Limb (tissue), 2 donors: ENCODE measurements around the gene PLD1.

Source experiments
- DNase-seq, 2 donors: peaks; one replicate each; pipeline ENCODE4 v3.0.0-alpha.2; 2016; ENCODE audit errors: extremely low spot score in 2 of 2

The PLD1 gene

DNA sequence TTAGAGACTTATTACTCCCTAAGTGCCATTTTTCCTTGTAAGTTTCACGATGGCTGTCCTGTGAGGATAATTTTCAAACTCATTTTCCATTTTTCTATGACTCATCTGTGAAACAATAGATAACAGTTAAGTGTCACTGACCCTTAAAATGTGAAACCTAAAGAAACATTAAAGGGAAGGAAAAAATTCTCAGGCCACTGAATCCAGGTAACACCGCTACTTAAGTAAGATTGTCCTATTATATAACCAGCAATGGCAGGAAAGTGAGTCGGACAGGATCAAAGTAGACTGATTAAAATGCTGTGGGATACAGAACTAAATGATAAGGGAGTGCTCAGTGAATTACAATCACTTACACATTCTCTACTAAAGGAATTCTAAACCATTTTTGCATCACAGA is 12.4 kb downstream of the PLD1 start:
- no peak for DNase-seq

- no peak for DNase-seq
Observed at GRCh38 chr3:171797265-171797679, 13.0 kb downstream of the PLD1 start.

- no peak for DNase-seq
Observed at GRCh38 chr3:171796625-171797264, 13.5 kb downstream of the PLD1 start.

DNA sequence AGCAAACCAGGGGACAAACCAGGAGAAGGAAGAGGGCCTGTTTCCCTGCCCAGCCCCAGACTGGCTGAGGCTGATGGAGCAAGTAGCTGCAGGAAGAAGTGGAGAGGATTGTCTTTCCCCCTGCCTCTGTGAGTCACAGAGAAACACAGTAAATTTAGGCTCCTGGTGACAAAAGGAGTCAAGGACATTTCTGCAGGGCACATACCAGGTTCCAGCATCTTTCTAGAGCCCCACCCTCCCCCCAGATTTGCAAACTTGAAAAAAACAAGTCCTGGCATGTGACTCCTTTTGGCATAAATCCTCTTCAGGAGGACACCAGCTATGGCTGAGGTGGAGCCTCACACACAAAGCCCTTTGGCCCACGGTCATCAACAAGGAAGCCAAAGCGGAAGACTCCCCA is 17.8 kb downstream of the PLD1 start:
- no peak for DNase-seq

DNA sequence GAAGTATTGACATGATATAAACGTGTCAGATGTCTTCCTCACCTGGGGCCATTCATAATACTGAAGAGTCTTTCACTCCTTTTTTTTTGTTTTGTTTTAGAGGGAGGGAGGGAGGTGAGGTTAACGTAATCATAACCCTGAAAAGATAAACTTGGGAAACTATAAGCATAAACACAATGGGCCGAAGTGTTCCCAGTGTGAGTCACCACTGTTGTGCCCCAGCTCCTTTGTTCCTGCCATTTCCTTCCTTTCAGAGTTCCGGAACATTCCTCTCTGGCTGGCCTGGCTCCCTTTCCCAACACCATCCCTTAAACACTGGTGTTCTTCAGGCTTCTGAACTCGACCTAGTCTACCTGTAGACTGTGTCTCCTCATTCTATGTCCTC is 18.6 kb downstream of the PLD1 start:
- DNase-seq: no peak

GRCh38 chr3:171790898-171791691 is 19.2 kb downstream of the PLD1 start:
- no peak for DNase-seq

GRCh38 chr3:171790574-171790897 is 19.7 kb downstream of the PLD1 start:
- DNase-seq: no peak

- no peak for DNase-seq
Observed at GRCh38 chr3:171789759-171790505, 20.4 kb downstream of the PLD1 start.

GRCh38 chr3:171788546-171789351 is 21.5 kb downstream of the PLD1 start:
- peak in 1 of 2 donors; percentile 52 for DNase-seq

DNA sequence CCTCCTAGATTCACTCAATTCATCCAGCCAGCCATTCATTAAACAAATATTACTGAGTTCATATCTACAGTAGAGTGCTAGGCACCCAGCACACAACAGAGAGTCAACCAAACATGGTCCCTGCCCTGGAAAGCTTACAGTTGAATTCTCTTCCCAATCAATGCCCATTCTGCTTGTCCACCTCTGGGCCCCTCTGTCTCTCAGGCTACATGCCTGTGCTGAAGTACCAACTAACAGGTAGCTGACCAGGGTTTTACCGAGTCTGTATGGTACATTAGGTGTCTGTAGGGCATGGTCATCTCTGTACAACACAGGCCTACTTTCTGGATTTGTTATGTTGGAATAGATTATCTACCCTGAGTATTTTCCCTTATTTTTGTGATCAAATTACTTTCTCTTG is 23.3 kb downstream of the PLD1 start:
- DNase-seq: no peak

GRCh38 chr3:171784937-171785336 is 25.3 kb downstream of the PLD1 start:
- no peak for DNase-seq

DNA sequence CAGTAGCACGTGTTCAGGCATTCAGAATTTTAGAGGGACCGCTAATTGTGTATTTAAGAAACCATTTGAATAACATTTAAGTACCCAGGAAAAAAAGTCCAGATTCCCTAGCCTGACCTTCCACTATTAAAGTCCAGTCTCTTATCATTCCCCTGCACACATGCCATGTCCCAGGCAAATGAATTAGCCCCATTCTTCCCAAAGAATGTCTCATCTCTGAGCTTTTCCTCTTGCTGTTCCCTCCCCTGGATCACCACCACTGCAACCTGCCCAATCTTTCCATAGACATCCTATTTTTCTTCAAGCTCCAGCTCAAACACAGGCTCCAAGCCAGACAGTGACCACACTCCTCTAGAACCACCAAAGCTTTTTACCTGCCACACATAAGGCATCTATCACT is 25.9 kb downstream of the PLD1 start:
- no peak for DNase-seq

GRCh38 chr3:171783626-171784025 is 26.7 kb downstream of the PLD1 start:
- DNase-seq: no peak

- DNase-seq: no peak
Observed at GRCh38 chr3:171783086-171783485, 27.2 kb downstream of the PLD1 start.

DNA sequence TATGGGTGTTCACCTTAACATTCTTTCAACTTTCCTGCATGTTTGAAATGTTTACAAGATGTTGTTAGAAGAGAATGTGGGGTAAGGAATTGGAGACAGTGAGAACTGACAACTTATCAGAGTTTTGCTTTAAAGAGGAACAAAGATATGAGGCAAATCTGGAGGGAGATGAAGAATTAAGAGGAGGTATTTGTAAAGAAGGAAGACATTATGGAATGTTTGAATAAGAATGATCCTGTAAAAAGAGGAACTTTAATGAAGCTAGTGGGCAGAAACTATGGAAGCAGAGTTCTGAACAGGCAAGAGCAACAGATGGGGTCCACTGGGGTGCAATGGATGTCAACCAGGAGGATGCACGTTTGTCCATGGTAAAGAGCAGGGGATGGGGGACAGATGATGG is 27.7 kb downstream of the PLD1 start:
- no peak for DNase-seq

DNA sequence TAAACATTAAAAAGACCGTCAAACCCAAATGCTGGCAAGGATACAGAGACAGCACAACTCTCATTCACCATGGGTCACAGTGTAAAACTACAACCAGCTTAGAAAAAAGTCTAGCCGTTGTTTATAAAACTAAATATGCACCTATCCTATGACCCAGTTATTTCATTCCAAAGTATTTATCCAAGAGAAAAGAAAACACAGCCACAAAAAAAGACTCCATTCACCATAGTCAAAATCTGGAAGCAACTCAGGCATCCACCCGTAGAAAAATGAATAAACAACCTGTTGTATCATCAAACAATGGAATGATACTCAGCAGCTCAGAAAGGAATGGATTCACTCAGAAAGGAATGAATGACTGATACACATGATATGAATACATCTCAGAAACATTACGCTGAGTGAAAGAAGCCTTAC is 28.6 kb downstream of the PLD1 start:
- DNase-seq: no peak

DNA sequence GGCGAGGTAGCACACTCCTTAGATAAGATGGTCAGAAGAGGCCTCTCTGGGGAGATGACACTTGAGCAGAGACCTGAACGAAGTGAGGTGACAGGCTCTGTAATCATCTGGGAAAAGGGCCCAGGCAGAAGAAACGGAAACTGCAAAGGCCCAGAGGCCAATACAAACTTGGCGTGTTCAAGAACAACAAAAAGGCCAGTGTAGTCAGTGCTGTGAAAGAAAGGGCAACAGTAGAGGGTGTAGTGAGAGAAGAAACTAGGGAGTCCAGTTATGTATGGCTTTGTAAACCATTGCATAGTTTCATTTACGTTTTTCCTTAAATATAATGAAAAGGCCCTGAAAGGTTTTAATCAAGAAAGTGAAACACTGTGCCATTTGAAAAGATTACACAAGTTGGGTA is 31.8 kb downstream of the PLD1 start:
- DNase-seq: no peak

GRCh38 chr3:171777596-171777995 is 32.7 kb downstream of the PLD1 start:
- DNase-seq: no peak

DNA sequence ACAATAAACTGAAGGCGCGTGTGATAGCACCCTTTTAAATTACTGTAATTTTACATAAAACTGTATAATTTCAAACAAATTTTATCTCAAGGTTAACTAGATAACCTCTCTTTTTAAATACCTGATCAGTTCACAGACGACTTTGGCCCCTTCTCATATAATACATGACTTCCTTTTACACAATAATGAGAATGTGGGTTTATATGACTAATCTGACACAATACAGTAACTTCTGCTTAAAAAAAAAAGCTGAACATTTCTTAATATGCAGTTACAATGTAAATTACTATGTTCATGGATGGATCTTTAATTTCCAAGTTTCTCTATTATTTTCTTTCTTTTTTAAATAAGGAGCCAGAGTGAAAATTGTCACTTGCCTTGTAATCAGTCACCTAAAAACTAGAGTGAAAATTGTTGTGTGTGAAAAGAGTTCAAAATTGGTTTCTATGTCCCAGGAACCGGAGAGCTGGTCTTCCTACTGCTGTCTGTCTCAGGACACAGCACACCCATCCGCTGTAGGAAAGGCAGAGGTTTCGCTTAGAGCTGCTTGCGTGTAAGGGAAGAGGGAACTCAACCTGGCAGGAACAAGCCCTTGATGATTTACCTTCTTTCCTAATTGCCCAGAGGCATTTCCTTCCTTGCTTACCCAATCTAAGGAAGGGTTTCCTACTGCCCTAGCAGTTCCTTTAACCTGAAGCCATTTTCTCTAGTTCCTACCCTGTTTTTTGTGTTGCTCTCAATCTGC is 33.3 kb downstream of the PLD1 start:
- no peak for DNase-seq

- no peak for DNase-seq
Observed at GRCh38 chr3:171776411-171776810, 33.9 kb downstream of the PLD1 start.

DNA sequence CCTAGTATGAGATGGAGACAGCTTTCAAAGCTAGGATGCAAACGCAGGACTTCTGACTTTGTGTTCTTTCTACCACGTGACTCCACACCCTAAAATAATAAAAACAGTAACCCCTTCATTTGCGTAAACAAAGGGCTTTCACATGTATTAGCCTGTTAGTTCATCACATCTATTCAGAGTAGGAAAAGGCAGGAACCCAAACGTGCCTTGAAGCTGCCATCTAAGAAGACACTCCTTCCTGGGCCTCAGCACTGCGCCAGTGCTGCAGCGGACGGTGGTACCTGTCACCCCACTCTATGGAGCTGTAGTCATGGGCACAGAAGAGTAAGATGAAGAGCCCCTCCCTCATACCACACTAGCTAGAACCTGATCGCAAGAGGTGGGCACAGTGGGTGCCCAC is 34.3 kb downstream of the PLD1 start:
- DNase-seq: no peak
